GM19023 (cell line): ENCODE data around the gene FGD5.

Experiments
- ATAC-seq: cut with Tn5 transposase; IDR thresholded peaks from one replicate; pipeline ENCODE4 v1.9.1; 2021; ENCODE audit warnings: mild to moderate bottlenecking, moderate library complexity; ENCODE audit not compliant: unreplicated experiment

FGD5 gene, protein sequence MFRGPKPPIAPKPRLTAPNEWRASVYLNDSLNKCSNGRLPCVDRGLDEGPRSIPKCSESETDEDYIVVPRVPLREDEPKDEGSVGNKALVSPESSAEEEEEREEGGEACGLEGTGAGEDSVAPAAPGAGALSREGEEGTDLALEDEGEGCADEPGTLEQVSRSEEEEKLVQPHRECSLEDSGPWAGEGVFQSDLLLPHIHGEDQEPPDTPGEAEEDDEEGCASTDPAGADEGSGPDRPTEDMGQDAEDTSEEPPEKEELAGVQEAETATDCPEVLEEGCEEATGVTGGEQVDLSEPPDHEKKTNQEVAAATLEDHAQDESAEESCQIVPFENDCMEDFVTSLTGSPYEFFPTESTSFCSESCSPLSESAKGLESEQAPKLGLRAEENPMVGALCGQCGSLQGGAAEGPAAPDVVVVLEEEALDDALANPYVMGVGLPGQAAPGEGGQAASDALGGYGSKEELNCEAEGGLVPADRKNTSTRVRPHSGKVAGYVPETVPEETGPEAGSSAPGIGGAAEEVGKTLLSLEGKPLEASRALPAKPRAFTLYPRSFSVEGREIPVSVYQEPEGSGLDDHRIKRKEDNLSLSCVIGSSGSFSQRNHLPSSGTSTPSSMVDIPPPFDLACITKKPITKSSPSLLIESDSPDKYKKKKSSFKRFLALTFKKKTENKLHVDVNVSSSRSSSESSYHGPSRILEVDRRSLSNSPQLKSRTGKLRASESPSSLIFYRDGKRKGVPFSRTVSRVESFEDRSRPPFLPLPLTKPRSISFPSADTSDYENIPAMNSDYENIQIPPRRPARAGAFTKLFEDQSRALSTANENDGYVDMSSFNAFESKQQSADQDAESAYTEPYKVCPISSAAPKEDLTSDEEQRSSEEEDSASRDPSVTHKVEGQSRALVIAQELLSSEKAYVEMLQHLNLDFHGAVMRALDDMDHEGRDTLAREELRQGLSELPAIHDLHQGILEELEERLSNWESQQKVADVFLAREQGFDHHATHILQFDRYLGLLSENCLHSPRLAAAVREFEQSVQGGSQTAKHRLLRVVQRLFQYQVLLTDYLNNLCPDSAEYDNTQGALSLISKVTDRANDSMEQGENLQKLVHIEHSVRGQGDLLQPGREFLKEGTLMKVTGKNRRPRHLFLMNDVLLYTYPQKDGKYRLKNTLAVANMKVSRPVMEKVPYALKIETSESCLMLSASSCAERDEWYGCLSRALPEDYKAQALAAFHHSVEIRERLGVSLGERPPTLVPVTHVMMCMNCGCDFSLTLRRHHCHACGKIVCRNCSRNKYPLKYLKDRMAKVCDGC (N-terminal part only)

DNA sequence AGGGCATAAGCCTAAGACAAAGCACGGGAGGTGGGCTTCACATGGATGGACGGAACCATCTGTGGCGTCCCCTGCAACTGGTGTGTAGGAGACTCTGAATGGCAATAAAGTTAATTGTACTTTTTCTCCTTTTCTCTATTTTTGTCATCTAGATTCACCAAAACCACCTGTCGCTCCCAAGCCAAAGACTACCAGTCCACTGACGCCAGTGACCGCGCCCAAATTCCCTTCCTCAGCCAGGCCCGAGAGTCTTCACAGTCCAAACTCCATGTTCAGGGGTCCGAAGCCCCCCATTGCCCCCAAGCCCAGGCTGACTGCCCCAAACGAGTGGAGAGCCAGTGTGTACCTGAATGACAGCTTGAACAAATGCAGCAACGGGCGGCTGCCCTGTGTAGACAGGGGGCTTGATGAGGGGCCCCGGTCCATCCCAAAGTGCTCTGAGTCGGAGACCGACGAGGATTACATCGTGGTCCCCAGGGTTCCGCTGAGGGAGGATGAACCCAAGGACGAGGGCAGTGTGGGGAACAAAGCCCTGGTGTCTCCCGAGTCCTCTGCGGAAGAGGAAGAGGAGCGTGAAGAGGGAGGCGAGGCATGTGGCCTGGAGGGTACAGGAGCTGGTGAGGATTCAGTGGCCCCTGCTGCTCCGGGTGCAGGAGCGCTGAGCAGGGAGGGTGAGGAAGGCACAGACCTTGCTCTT, at the start of gene FGD5:
FGD5 (plus strand) TSS at position 159 of the 697 bp plus-strand sequence; CDS start at position 269, 110 bp downstream.
- ATAC-seq: no peak

GRCh38 chr3:14769544-14770325, 49.0 kb upstream of the FGD5 start:
- ATAC-seq: no peak

GRCh38 chr3:14770591-14770990, 48.2 kb upstream of the FGD5 start:
- ATAC-seq: no peak

- no peak for ATAC-seq
Measured at GRCh38 chr3:14771593-14772497, 46.9 kb upstream of the FGD5 start.

GRCh38 chr3:14772533-14773138, 46.1 kb upstream of the FGD5 start:
- no peak for ATAC-seq

DNA sequence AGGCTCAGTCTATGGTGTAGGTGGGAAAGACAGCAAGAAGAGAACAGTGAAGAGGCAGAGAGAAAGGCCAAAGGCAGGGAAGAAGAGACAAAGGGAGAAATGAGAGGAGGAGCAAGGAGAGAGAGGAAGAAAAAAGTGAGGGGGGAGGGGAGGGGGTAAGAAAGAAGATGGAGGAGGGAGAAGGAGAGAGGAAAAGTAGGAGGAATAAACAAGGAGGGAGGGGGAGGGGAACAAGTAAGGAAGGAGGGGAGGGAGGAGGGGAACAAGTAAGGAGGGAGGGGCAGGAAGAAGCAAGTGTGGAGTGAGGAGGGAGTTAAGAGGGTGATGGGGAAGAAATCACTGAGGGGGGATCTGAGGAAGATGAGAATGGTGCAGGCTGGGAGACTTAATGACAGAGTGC, 45.5 kb upstream of the FGD5 start:
- ATAC-seq: no peak

DNA sequence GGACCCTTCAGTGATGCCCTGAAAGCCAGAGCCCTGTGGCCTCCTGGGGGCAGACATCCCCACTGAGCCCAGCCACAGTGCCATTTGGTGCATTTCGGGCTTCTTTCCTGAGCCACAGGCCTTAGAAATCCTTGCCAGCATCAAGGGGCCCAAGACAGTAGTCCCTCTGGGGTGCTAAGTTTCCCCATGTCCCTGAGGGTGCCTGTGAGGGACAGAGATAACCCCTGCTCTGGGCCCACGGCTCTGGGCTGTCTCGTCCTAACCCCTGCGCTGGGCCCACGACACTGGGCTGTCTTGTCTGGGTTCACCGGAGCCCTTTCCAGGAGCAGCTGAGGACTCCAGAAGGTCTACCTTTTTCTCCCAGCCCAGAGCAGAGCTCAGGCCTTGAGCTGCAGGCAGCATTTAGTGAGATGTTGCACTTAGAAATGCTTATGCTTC, 45.1 kb upstream of the FGD5 start:
- ATAC-seq: no peak

- no peak for ATAC-seq
Measured at GRCh38 chr3:14774431-14774830, 44.3 kb upstream of the FGD5 start.

DNA sequence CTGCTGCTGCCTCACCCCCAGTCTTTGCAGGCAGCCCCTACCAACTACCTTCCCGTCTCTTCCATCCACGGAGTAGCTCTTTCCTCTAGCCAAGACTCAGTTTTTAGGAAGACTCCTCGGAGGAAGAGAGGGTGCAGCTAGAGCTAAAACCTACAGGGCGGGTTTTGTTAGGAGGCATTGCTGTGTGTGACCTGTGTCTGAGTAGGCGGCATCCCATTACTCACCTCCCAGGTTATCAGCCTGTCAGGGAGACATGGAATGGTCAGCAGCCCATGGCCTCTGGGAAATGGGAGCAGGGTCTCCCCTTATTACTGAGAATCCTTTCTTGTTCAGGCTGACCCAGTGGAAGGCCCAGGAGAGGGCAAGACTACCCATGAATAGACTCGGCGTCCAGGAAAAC, 43.8 kb upstream of the FGD5 start:
- ATAC-seq: no peak

DNA sequence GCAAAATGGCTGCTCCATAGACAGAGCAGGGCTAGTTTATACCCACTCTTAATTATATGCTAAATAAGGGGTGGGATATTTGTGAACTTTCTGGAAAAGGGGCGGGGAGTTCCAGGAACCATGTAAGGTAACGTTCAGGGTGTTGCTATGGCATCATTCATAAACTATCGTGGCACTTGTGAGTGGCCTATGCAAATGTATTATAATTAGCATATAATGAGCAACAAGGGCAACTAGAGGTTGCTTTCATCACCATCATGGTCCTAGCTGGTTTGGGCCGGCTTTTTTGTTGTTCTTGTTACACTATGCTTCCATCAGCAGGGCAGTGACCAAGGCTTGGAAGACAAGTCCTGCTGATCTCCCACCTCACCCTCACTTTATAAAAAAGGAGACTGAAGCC, 43.2 kb upstream of the FGD5 start:
- no peak for ATAC-seq

DNA sequence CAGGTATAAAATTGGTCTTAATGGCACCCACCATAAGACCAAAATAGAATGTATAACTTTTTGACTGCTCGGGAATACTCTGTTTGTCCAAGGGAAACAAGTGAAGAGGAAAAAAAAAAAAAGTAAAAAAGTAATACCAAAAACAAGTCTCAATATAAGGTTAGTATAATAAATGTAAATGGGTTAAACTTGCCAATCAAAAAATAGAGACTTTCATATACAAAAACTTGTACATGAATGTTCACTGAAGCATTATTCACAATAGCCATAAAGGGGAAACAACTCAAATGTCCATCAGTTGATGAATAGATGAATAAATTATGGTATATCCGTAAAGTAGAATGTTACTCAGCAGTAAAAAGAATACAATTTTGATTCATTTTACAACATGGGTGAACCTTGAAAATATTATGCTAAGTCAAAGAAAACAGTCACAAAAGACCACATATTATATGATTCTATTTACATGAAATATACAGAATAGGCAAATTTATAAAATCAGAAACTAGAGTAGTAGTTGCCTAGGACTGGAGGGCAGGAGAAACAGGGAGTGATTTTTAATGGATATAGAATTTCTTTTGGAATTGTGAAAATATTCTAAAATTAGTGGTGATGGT, 39.6 kb upstream of the FGD5 start:
- ATAC-seq: no peak

DNA sequence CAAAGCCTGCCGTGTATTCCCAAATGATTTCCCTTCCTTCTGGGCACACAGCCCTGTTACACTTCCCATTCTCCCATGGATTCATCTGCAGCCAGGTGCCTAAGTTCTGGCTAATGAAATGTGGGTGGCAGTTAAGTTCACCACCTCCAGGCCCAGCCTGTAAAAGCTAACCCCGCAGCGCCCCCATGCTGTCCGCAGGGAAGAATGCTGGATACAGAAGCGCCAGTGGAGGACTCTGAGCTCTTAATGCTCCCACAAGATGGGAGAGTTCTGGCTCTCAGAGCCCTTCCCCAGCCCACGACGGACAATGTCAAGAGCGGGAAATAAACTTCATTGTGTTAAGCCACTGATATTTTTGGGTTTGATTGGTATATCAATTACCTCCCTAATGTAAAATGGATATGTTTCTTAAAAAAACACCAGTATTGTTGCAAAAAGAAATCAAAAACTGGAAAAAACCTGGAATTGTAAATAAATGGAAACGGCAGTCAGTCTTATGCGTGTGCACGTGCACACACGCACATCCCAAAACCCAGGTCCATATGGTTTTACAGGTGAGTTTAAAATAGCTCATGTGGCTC, 37.7 kb upstream of the FGD5 start:
- ATAC-seq: no peak

DNA sequence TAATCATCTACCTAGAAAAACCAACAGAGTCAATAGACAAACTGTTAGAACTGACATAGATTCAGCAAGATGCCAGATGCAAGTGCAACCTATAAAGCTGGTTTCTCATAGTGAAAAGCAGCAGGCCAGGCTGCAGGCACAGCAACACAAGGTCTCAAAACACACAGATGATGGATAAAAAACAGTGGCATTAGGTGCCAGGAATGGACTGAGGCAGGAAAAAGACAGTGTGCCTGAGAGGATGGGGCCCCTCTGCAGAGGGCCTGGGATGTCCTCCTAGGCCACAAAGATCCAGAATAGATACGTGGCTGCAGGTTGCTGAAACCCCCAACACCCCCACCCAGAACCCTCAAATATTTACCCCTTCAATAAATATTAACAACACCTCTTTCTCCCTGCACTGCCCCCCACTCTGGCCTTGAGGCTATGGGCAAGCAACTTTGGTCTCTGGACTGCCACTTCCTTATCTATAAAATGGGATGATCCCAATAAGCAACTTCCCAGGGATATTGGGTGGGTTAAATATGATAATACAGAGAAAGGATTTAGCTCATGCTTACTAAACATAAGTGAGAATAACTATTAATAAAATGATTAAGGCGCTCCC, 35.2 kb upstream of the FGD5 start:
- ATAC-seq: no peak

DNA sequence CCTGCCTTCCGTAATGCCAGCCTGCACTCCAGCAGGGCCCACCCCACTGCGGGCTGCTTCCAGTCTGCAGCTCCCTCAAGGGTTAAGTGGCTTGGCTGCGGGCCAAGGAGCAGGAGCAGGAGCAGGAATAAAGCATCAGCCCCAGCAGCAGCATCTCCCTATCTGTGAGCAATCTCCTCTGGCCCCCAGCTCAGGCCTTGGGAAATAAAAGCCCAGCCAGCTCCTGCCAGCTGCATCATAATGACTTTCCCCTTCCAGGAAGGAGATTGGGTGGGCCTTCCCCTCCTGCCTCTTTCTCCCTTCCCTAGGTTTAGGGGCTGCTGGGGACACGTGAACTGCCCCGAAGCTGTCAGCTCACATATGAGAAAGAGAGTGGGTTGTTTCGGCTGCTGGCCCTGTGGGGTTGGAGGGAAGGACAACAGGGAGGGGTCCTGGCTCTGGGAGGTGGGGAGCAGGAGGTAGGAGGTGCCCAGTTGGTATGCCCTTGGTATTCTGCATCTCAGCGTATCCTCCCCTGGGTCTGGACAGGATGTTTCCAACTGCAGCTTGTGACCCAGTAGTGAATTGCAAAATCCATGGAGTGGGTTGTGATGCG, 34.6 kb upstream of the FGD5 start:
- ATAC-seq: no peak

GRCh38 chr3:14785207-14786155, 33.3 kb upstream of the FGD5 start:
- no peak for ATAC-seq

DNA sequence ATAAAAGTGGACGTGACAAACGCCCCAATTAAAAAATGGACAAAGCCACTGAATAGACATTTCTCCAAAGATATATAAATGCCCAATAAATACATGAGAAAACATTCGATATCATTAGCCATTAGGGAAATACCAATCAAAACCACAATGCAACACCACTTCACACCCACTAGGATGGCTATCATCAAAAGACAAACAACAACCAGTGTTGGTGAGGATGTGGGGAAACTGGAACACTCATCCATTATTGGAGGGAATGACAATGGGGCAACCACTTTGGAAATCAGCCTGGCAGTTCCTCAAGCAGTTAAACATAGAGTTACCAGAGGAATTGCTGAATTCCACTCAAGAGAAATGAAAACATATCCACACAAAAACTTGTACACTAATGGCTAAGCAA, 32.4 kb upstream of the FGD5 start:
- no peak for ATAC-seq
